Suprapubic skin (tissue), 4 donors: ENCODE data around the gene UBQLN1. TPM values are rescaled to one million over a fixed set of nuclear protein-coding genes. Genes with fewer than 3 reads are reported as not detected.

ENCODE experiments used
- DNase-seq, 2 donors: peaks; one replicate each; pipeline ENCODE4 v3.0.0-alpha.2; 2019; ENCODE audit warnings: low spot score in 2 of 2
- H3K27ac ChIP-seq: fragments of 200-600 bp; sonication (generic); one replicate; pipeline ENCODE4 v1.5.1; 2019
- H3K27me3 ChIP-seq: fragments of 200-600 bp; sonication (generic); one replicate; pipeline ENCODE4 v1.5.1; 2019
- H3K36me3 ChIP-seq: fragments of 200-600 bp; sonication (generic); one replicate; pipeline ENCODE4 v1.5.1; 2019
- H3K4me1 ChIP-seq: fragments of 200-600 bp; sonication (generic); one replicate; pipeline ENCODE4 v1.5.1; 2019
- H3K4me3 ChIP-seq: fragments of 200-600 bp; sonication (generic); one replicate; pipeline ENCODE4 v1.5.1; 2019; ENCODE audit warnings: mild to moderate bottlenecking
- H3K9me3 ChIP-seq: fragments of 200-600 bp; sonication (generic); one replicate; pipeline ENCODE4 v1.5.1; 2019
- CTCF ChIP-seq, 2 donors: fragments of 200-600 bp in 1 of 2; fragments of 450-650 bp in 1 of 2; sonication (generic) in 1 of 2; IDR thresholded peaks; one replicate each; pipeline ENCODE4 v1.5.1; 2016 to 2019; ENCODE audit warnings: antibody characterized with exemption in 2 of 2, mild to moderate bottlenecking in 1 of 2, moderate library complexity in 1 of 2
- EP300 ChIP-seq: sonication (generic); formaldehyde crosslinking; IDR thresholded peaks from one replicate; pipeline ENCODE4 v1.6.1; 2017; ENCODE audit warnings: antibody characterized with exemption
- POLR2A ChIP-seq, 2 donors: fragments of 450-650 bp; IDR thresholded peaks; one replicate each; pipeline ENCODE4 v1.6.1; 2017; ENCODE audit warnings: antibody characterized with exemption in 2 of 2, mild to moderate bottlenecking in 2 of 2, moderate library complexity in 2 of 2
- POLR2AphosphoS5 ChIP-seq, 3 donors: sonication (generic); formaldehyde crosslinking; IDR thresholded peaks; one replicate each; pipeline ENCODE4 v1.6.1; 2017; ENCODE audit warnings: antibody characterized with exemption in 3 of 3
- WGBS: methylation state at CpG from one replicate; pipeline ENCODE4 v1.1.5; 2018; 5-methylcytosine and 5-hydroxymethylcytosine counted together
- total RNA-seq, 4 donors: library from RNA; depleted of rRNA; stranded (reverse); fragments of >200 nt; gene quantifications; one replicate each; pipeline ENCODE4 v1.1.0, GENCODE V29; 2016

The UBQLN1 gene
- total RNA-seq, 4 donors from 2014 or later = 94.2 to 110 (median 102) TPM

GRCh38 chr9:83670381-83670780 is 37.4 kb downstream of the UBQLN1 start:
- 82% methylated on average over 5 of the region's 5 CpGs for WGBS
- DNase-seq = no peak
- H3K4me1 ChIP-seq = no peaks in the 10 kb centered on the region
- peaks cover 56% of the 10 kb centered on the region for H3K36me3 ChIP-seq
- H3K4me3 ChIP-seq = no peak overlapping the region
- TF ChIP-seq POLR2A (IDR thresholded peaks at IDR 0.05) = no peak
- no peak for TF ChIP-seq EP300
- no peak for TF ChIP-seq CTCF (IDR thresholded peaks at IDR 0.05)
- no peak for TF ChIP-seq POLR2AphosphoS5 (IDR thresholded peaks at IDR 0.05)
- no peaks in the 10 kb centered on the region for H3K9me3 ChIP-seq
- no peak overlapping the region for H3K27ac ChIP-seq
- H3K27me3 ChIP-seq = no peaks in the 10 kb centered on the region

DNA sequence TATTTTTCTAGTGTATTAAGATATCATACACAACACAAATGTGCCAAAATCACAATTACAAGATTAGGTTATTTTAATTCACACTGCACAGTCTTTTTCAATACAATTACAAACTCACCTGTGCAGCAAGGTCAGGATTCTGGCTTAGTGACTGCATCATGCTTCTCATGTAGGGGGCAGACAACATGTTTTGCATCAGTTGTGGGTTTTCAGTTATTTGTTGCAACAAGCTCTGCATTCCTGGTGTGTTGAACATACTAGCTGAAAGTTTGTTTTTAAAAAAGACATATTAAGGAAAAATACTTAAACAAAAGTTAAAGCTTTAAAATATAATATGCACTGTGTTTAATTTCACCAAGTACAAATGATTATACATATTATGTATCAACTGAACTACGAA is 38.7 kb downstream of the UBQLN1 start:
- no peak overlapping the region for H3K4me3 ChIP-seq
- TF ChIP-seq POLR2AphosphoS5 (IDR thresholded peaks at IDR 0.05) = no peak
- TF ChIP-seq CTCF (IDR thresholded peaks at IDR 0.05) = no peak
- no peak for TF ChIP-seq EP300
- TF ChIP-seq POLR2A (IDR thresholded peaks at IDR 0.05) = no peak
- no peaks in the 10 kb centered on the region for H3K27me3 ChIP-seq
- H3K36me3 ChIP-seq = peaks cover 59% of the 10 kb centered on the region
- H3K9me3 ChIP-seq = no peaks in the 10 kb centered on the region
- 94% methylated on average over 1 of the region's 1 CpG for WGBS
- H3K27ac ChIP-seq = no peak overlapping the region
- H3K4me1 ChIP-seq = no peaks in the 10 kb centered on the region
- no peak for DNase-seq

DNA sequence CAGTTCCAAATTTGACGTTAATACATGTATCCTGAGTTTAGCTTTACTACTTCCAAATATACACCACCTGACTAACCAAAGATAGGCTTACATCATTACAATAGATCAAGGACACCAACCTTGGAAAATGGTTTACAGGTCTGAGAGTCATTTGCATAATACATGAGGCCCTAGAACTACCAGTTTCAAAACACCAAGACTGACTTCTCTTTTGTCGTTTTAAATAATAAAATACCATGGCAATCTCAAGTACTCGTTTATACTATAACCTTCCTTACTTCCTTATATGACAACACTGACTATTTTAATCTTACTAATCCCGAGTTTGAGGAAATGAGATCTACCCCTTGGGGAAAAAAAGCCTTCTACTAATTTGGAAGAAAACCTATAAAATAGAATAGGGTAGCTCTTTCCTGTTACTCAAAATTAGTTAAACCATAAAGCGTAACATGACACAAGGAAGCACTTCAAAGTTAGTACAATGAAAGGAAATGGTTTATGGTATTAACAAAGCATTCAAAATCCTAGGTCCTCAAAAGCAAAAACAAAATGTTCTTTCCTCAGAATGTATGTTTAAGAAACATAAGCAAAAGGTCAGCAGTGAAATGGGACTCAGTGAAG is 42.1 kb downstream of the UBQLN1 start:
- TF ChIP-seq POLR2A (IDR thresholded peaks at IDR 0.05) (no peak), CTCF (IDR thresholded peaks at IDR 0.05) (no peak), EP300 (no peak), POLR2AphosphoS5 (IDR thresholded peaks at IDR 0.05) (no peak)
- H3K9me3 ChIP-seq = no peaks in the 10 kb centered on the region
- peaks cover 61% of the 10 kb centered on the region for H3K36me3 ChIP-seq
- 69% methylated on average over 5 of the region's 5 CpGs for WGBS
- peak overlapping the region; percentile 2 for H3K27ac ChIP-seq
- no peaks in the 10 kb centered on the region for H3K4me1 ChIP-seq
- H3K27me3 ChIP-seq = no peaks in the 10 kb centered on the region
- no peak for DNase-seq
- no peak overlapping the region for H3K4me3 ChIP-seq

DNA sequence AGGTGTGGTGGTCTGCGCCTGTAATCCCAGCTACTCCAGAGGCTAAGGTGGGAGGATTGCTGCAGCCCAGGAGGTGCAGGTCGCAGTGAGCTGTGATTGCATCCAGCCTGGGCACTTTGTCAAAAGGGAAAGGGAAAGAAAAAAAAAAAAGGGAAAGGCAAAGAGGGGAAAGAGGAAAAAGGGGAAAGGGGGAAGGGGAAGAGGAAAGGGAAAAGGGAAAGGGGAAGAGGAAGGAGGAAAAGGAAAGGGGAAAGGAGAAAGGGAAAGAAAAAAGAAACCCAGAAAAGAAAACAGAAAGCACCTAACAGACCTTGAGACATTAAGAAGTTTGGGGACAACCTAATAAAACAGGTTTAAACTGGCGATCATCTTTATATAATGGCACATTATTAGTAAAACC is 44.8 kb downstream of the UBQLN1 start:
- TF ChIP-seq EP300 (no peak), CTCF (IDR thresholded peaks at IDR 0.05) (no peak), POLR2AphosphoS5 (IDR thresholded peaks at IDR 0.05) (no peak), POLR2A (IDR thresholded peaks at IDR 0.05) (no peak)
- H3K36me3 ChIP-seq = peaks cover 77% of the 10 kb centered on the region
- DNase-seq = no peak

GRCh38 chr9:83656952-83657351 is 50.8 kb downstream of the UBQLN1 start:
- 94% methylated on average over 6 of the region's 6 CpGs for WGBS
- Histone ChIP-seq H3K27me3 (no peaks in the 10 kb centered on the region), H3K27ac (no peak overlapping the region), H3K36me3 (peaks cover 90% of the 10 kb centered on the region), H3K4me3 (no peak overlapping the region), H3K9me3 (no peaks in the 10 kb centered on the region), H3K4me1 (no peaks in the 10 kb centered on the region)
- TF ChIP-seq POLR2A (IDR thresholded peaks at IDR 0.05) (no peak), CTCF (IDR thresholded peaks at IDR 0.05) (no peak), EP300 (no peak), POLR2AphosphoS5 (IDR thresholded peaks at IDR 0.05) (no peak)
- no peak for DNase-seq

More for the DNA sequence above, 44.8 kb downstream of the UBQLN1 start:
- H3K9me3 ChIP-seq = no peaks in the 10 kb centered on the region
- H3K4me3 ChIP-seq = no peak overlapping the region
- no peak overlapping the region for H3K27ac ChIP-seq
- no peaks in the 10 kb centered on the region for H3K27me3 ChIP-seq
- 92% methylated on average over 3 of the region's 3 CpGs for WGBS
- no peaks in the 10 kb centered on the region for H3K4me1 ChIP-seq
